IMR-90 (cell line): ENCODE data around the gene RET.

ENCODE experiments used
- CEBPB ChIP-seq: IDR thresholded peaks from 2 replicates; pipeline ENCODE4 v1.6.1; 2012; ENCODE audit warnings: low read depth, low read length, improper control_type of control experiment
- MXI1 ChIP-seq: IDR thresholded peaks from 2 replicates; pipeline ENCODE4 v1.6.1; 2012; ENCODE audit warnings: low read depth, mild to moderate bottlenecking, low read length, moderate library complexity, borderline replicate concordance
- POLR2A ChIP-seq: IDR thresholded peaks from 2 replicates; pipeline ENCODE4 v1.6.1; 2012; ENCODE audit warnings: mild to moderate bottlenecking, low read depth, low read length
- RCOR1 ChIP-seq: IDR thresholded peaks from 2 replicates; pipeline ENCODE4 v1.6.1; 2012; ENCODE audit warnings: mild to moderate bottlenecking, low read length, improper control_type of control experiment; ENCODE audit not compliant: insufficient replicate concordance
- RFX5 ChIP-seq: IDR thresholded peaks from 2 replicates; pipeline ENCODE4 v1.8.0; 2012; ENCODE audit warnings: low read depth, mild to moderate bottlenecking, low read length, moderate library complexity
- TF ChIP-seq, protein P1 (sequence below): conservative IDR thresholded peaks from 2 replicates; pipeline ENCODE4 v1.5.1; 2012; ENCODE audit warnings: mild to moderate bottlenecking, low read depth, low read length, improper control_type of control experiment
- TF ChIP-seq, protein P2 (sequence below): fragments of 150-350 bp; IDR thresholded peaks from 2 replicates; pipeline ENCODE4 v1.6.1; 2017; ENCODE audit warnings: mild to moderate bottlenecking, antibody characterized with exemption, low read length, low read depth

DNA sequence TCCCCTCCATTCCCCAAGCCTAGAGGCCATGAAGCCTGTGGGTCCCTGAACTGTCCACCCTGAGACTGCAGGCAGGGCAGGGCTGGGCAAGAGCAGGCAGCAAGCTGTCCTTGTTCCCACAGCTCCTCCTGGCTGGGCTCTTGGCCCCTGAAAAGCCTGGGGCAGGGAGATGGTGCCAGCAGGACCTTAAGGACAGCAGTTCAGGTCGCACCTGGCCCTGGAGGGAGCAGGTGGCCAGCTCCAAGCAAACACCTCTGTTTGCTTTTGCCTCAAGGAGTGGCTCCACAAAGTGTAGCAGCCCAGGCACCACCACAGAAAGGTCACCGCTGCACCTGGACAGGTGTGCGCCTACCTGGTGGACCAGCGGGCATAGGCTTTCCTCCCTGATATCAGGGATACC lies 5.2 kb downstream of the RET start:
- TF ChIP-seq POLR2A, result no peak
- TF ChIP-seq, protein P1, sequence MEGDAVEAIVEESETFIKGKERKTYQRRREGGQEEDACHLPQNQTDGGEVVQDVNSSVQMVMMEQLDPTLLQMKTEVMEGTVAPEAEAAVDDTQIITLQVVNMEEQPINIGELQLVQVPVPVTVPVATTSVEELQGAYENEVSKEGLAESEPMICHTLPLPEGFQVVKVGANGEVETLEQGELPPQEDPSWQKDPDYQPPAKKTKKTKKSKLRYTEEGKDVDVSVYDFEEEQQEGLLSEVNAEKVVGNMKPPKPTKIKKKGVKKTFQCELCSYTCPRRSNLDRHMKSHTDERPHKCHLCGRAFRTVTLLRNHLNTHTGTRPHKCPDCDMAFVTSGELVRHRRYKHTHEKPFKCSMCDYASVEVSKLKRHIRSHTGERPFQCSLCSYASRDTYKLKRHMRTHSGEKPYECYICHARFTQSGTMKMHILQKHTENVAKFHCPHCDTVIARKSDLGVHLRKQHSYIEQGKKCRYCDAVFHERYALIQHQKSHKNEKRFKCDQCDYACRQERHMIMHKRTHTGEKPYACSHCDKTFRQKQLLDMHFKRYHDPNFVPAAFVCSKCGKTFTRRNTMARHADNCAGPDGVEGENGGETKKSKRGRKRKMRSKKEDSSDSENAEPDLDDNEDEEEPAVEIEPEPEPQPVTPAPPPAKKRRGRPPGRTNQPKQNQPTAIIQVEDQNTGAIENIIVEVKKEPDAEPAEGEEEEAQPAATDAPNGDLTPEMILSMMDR, result no peak
- TF ChIP-seq CEBPB, result no peak
- no peak for TF ChIP-seq MXI1
- TF ChIP-seq RFX5, result no peak
- TF ChIP-seq RCOR1, result no peak
- TF ChIP-seq, protein P2, sequence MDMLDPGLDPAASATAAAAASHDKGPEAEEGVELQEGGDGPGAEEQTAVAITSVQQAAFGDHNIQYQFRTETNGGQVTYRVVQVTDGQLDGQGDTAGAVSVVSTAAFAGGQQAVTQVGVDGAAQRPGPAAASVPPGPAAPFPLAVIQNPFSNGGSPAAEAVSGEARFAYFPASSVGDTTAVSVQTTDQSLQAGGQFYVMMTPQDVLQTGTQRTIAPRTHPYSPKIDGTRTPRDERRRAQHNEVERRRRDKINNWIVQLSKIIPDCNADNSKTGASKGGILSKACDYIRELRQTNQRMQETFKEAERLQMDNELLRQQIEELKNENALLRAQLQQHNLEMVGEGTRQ, result no peak
